Fibroblast of the aortic adventitia (primary cell): ENCODE data around the gene SBNO2. TPM values are rescaled to one million over a fixed set of nuclear protein-coding genes. Genes with fewer than 3 reads are reported as not detected.
A peak's percentile ranks its signal among the peaks of the same experiment; 100 is the strongest.

Experiments used
- DNase-seq: peaks from one replicate; pipeline ENCODE4 v3.0.0-alpha.2; 2010; ENCODE audit warnings: low read depth
- H3K4me3 ChIP-seq: 2 replicates; pipeline ENCODE4 v1.5.1; 2011; ENCODE audit warnings: low read depth, mild to moderate bottlenecking, control low read depth, low read length, moderate library complexity
- total RNA-seq: library from RNA; depleted of rRNA; stranded (reverse); fragments of >200 nt; gene quantifications from 2 replicates; pipeline ENCODE4 v1.2.3, GENCODE V29; 2012; ENCODE audit warnings: low replicate concordance
- TF ChIP-seq, protein P1 (sequence below): IDR thresholded peaks from 2 replicates; pipeline ENCODE4 v1.5.1; 2011; ENCODE audit warnings: mild to moderate bottlenecking, low read length, control low read depth, inconsistent platforms; ENCODE audit not compliant: insufficient read depth

The SBNO2 gene
- total RNA-seq, 1 donor, result 41.2 TPM

DNA sequence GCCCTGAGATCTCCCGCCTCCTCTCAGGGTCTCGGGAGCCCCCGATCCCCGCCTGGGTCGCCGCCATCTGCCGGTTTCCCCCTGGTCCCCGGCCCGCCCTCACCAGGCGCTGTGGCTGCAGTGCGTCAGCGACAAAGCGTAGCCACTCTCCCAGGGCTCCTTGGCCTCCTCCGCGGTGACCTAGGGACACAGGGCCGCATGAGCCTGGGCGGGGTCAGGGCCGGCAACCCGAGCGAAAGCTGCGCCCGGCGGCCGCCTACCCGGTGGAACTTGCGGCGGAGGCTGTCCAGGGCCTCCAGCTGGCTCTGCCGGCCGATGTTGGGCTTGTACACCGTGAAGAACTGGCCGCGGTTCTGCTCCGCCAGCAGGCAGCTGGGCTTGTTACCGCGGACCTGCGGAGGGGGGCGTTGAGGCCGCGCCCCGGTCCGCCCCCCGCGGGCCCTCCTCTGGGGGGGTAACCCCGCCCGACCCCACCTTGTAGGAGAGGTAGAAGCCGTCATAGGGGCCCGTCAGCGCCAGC lies 65.0 kb downstream of the SBNO2 start:
- TF ChIP-seq, protein P1, sequence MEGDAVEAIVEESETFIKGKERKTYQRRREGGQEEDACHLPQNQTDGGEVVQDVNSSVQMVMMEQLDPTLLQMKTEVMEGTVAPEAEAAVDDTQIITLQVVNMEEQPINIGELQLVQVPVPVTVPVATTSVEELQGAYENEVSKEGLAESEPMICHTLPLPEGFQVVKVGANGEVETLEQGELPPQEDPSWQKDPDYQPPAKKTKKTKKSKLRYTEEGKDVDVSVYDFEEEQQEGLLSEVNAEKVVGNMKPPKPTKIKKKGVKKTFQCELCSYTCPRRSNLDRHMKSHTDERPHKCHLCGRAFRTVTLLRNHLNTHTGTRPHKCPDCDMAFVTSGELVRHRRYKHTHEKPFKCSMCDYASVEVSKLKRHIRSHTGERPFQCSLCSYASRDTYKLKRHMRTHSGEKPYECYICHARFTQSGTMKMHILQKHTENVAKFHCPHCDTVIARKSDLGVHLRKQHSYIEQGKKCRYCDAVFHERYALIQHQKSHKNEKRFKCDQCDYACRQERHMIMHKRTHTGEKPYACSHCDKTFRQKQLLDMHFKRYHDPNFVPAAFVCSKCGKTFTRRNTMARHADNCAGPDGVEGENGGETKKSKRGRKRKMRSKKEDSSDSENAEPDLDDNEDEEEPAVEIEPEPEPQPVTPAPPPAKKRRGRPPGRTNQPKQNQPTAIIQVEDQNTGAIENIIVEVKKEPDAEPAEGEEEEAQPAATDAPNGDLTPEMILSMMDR, result no peak
- no peak for DNase-seq
- H3K4me3 ChIP-seq, result no peak overlapping the region

DNA sequence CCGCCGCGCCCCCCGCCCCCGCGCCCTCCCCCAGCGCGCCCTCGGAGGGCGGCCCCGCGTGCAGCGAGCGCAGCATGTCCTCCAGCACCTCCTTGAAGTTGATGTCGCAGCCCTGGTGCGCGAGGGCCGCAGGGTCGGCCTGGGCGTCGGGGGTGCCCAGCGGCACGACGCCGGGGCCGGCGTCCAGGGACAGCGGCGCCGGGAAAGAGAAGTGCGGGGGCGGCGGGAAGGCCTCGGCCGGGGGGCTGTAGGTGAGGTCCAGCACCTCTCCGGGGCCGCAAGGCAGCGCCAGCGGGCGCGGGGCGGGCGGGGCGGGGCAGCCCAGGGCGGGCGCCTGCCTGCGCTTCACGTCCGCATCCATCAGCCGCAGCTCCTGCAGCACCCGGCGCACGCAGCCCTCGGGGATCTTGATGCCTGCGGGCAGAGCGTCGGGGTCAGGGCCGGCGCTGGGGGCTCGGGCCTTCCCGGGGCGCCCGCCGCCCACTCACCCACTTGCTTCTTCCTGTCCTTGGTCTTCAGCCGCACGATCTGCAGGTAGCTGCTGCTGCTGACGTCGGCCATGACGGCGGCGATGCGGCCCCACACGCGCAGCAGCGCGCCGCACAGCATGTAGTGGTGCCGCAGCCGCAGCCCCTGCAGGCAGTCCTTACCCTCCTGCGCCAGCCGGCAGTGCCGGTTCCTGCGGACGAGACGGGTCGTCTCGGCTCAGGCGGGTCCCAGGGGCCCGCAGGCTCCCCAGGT lies 65.6 kb downstream of the SBNO2 start:
- TF ChIP-seq, protein P1, result no peak
- no peak for DNase-seq
- H3K4me3 ChIP-seq, result no peak overlapping the region

DNA sequence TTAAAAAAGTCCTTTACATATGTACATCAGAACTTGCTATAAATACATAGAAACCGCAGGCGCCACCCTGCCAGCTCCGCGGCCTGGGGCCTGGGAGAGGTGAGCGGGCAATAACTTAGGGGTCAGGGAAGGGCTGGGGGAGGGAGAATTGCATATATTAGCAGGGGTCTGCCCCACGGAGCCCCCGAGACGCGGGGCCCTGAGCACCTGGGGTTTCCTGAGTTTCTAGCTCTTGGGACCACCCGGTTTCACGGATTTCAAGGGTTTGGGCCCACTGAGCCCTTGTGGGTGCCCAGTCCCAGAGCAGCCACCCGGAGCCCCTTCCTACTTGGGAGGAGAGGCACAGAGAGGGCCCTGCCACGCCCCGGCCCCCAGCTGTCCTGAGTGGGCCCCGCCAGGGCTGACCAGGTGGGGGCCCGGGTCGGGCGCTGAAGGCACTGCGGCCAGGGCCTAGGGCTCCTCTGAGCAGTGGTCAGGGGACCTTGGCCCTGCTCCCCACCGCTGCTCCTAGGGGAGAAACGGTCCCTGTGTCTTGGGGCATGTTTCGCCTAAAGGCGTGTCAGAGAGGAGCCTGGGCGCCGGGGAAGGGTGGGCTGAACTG lies 66.3 kb downstream of the SBNO2 start:
- no peak for DNase-seq
- no peak overlapping the region for H3K4me3 ChIP-seq
- TF ChIP-seq, protein P1, result no peak

DNA sequence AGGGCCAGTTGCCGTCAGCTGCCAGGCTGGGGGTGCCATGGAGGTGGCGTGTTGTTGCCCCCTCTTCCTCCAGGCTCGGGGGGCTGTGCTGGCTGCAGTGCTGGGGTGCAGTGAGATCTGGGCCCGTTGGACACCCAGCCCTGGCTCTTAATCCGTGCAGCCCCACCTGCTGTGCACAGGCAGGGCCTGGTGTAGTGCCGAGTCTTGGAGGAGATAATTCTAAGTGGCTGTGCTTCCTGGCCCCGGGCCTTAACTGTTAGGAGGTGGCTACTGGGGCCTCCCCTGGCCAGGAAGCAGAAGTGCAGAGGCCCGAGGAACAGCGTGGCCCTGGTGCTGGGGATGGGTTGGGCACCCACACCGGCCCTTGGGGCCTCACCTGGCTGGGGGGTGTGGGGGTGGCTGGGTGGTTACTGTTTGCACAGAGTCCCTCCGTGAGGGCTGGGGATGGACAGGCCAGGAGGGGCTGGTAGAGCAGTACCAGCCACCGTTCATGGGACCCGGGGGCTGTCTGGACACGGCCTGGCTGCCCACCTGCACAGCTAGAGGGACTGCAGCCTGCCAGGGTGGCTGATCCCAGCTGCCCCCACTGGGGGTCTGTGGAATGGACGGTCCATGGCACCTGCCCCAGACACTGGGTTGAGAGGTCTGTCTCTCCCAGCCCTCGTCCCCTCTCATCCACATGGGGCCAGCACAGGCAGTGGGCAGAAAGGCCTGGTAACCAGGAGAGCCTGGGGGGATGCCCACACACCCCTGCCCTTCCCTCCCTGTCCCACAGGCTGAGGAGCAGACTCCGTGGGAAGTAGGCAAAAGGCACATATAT lies 67.0 kb downstream of the SBNO2 start:
- peak; percentile 67 for DNase-seq
- TF ChIP-seq, protein P1, result peak; percentile 35
- no peak overlapping the region for H3K4me3 ChIP-seq

DNA sequence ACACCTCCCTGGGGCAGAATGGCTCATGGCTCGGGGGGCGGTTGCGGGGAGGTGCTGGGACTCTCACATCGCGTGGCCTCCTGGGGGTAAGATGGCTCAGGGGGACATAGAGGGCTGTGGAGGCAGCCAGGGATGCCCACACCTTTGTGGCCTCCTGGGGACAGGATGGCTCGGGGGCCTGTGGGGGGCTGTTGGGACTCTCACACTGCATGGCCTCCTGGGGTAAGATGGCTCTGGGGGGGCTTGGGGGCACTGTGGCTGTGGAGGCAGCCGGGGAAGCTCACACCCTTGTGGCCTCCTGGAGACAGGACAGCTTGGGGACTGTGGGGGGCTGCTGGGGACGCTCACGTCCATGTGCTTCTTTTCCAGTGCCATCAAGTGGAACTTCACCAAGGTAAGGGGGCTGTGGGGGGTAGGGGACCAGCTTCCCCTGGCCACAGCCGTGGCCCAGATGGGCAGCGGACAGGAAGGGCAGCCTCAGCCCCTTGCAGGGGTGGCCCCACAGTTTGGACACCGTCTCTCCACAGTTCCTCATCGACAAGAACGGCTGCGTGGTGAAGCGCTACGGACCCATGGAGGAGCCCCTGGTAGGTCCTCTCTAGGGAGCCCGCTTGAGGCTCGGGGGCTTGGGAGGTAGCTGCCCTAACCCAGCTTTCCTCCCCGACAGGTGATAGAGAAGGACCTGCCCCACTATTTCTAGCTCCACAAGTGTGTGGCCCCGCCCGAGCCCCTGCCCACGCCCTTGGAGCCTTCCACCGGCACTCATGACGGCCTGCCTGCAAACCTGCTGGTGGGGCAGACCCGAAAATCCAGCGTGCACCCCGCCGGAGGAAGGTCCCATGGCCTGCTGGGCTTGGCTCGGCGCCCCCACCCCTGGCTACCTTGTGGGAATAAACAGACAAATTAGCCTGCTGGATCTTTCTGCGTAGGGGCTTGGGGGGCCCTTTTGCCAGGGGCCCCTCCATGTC lies 67.9 kb downstream of the SBNO2 start:
- DNase-seq, result no peak
- TF ChIP-seq, protein P1, result peak; percentile 5
- peak overlapping the region; percentile 80 for H3K4me3 ChIP-seq
